HepG2 (cell line): Measurements from ENCODE around the gene TBATA. TPM values are rescaled to one million over a fixed set of nuclear protein-coding genes. Genes with fewer than 3 reads are reported as not detected.

Experiments
- ATAC-seq: fragments of 200-7000 bp; cut with Tn5 transposase; 3 replicates; pipeline ENCODE4 v1.9.1; 2020; ENCODE audit warnings: mild to moderate bottlenecking, moderate library complexity
- BruUV-seq: library from RNA; stranded (reverse); fragments of 400-500 nt; replicated peaks from 2 replicates; lab custom pipeline; 2021; lab: Mats Ljungman, UMichigan
- CTCF ChIA-PET: fragments of 300-600 bp; formaldehyde crosslinking; extraction: SDS; loops from one replicate; lab custom pipeline; 2021; ENCODE audit warnings: low total read pairs, inconsistent platforms, low intra/inter-chr PET ratio; lab: Yijun Ruan, JAX
- POLR2A ChIA-PET: fragments of 350-600 bp; sonication (Branson Sonifier 250); formaldehyde crosslinking; loops from one replicate; lab custom pipeline; 2020; ENCODE audit warnings: antibody characterized with exemption, inconsistent platforms; lab: Yijun Ruan, JAX
- DNase-seq: peaks from one replicate; pipeline ENCODE4 v3.0.0-alpha.2; 2015; ENCODE audit warnings: low spot score
- FAIRE-seq: peaks from 3 replicates; lab custom pipeline; 2011; peaks lifted over from hg19 to GRCh38; lab: Jason Lieb, UNC
- H2AFZ ChIP-seq: one replicate; pipeline ENCODE4 v1.6.1; 2011; ENCODE audit warnings: low read length, inconsistent platforms
- H3K27ac ChIP-seq: fragments of 300-600 bp; 3 replicates; pipeline ENCODE4 v1.8.0; 2011; ENCODE audit warnings: mixed run types, mild to moderate bottlenecking, mixed read lengths, low read length, inconsistent platforms; ENCODE audit not compliant: insufficient read depth; ENCODE audit errors: extremely low read length
- H3K27me3 ChIP-seq, 2 experiments: fragments of 200-600 bp in 1 of 2; 2 replicates in 1 of 2; 3 replicates in 1 of 2; pipeline versions ENCODE4 v1.6.0 to v1.8.0; 2011; ENCODE audit warnings: low read length in 2 of 2, mild to moderate bottlenecking in 2 of 2, moderate library complexity in 2 of 2, inconsistent platforms in 1 of 2; ENCODE audit not compliant: insufficient read depth in 2 of 2, control insufficient read depth in 1 of 2
- H3K36me3 ChIP-seq, 2 experiments: fragments of 200-600 bp in 1 of 2; replicated peaks in 1 of 2; 2 replicates in 1 of 2; 3 replicates in 1 of 2; pipeline versions ENCODE4 v1.5.1 to v1.8.0; 2011; ENCODE audit warnings: low read length in 2 of 2, inconsistent platforms in 1 of 2; ENCODE audit not compliant: insufficient read depth in 2 of 2, control insufficient read depth in 1 of 2
- H3K4me1 ChIP-seq: 2 replicates; pipeline ENCODE4 v1.5.1; 2012; ENCODE audit warnings: low read length, inconsistent platforms; ENCODE audit not compliant: insufficient read depth
- H3K4me2 ChIP-seq: 2 replicates; pipeline ENCODE4 v1.6.0; 2011; ENCODE audit warnings: low read depth, low read length, inconsistent platforms
- H3K4me3 ChIP-seq, 3 experiments: fragments of 200-600 bp in 1 of 3; sonication (generic), shearing (Covaris generic) in 1 of 3; replicated peaks in 1 of 3; 2 replicates each; pipeline ENCODE4 v1.5.1; 2011 to 2016; ENCODE audit warnings: low read length in 3 of 3, inconsistent platforms in 2 of 3, low read depth in 2 of 3, mild to moderate bottlenecking in 2 of 3, control low read depth in 1 of 3, mixed read lengths in 1 of 3; ENCODE audit not compliant: insufficient read depth in 1 of 3
- H3K79me2 ChIP-seq: one replicate; pipeline ENCODE4 v1.6.1; 2011; ENCODE audit warnings: low read length, inconsistent platforms; ENCODE audit not compliant: insufficient read depth
- H3K9ac ChIP-seq: 2 replicates; pipeline ENCODE4 v1.6.0; 2011; ENCODE audit warnings: mild to moderate bottlenecking, low read depth, low read length, inconsistent platforms; ENCODE audit not compliant: insufficient read depth
- H3K9me3 ChIP-seq: 2 replicates; pipeline ENCODE4 v1.5.1; 2012; ENCODE audit warnings: mild to moderate bottlenecking, low read length
- H4K20me1 ChIP-seq: 2 replicates; pipeline ENCODE4 v1.6.0; 2011; ENCODE audit warnings: inconsistent platforms, mild to moderate bottlenecking, low read length, moderate library complexity; ENCODE audit not compliant: insufficient read depth
- ARNT2 ChIP-seq: sonication (generic); formaldehyde crosslinking; IDR thresholded peaks from 2 replicates; pipeline ENCODE4 v1.8.0; 2022; ENCODE audit warnings: mild to moderate bottlenecking, low read depth, missing genetic modification reagents, moderate library complexity
- BHLHE40 ChIP-seq: IDR thresholded peaks from 2 replicates; pipeline ENCODE4 v1.6.1; 2011; ENCODE audit warnings: low read length, improper control_type of control experiment
- DPF2 ChIP-seq: sonication (generic); formaldehyde crosslinking; IDR thresholded peaks from 2 replicates; pipeline ENCODE4 v1.4.0; 2020; ENCODE audit warnings: mild to moderate bottlenecking, low read depth, missing genetic modification reagents, borderline replicate concordance
- DR1 ChIP-seq: sonication (generic); formaldehyde crosslinking; IDR thresholded peaks from 2 replicates; pipeline ENCODE4 v1.8.0; 2021; ENCODE audit warnings: mild to moderate bottlenecking, missing genetic modification reagents, inconsistent platforms
- MAZ ChIP-seq, 2 experiments: sonication (generic) in 1 of 2; formaldehyde crosslinking in 1 of 2; IDR thresholded peaks; 2 replicates each; pipeline versions ENCODE4 v1.5.0 to v1.6.1; 2012 to 2020; ENCODE audit warnings: low read depth in 2 of 2, mild to moderate bottlenecking in 2 of 2, borderline replicate concordance in 1 of 2, improper control_type of control experiment in 1 of 2, low read length in 1 of 2, missing genetic modification reagents in 1 of 2, moderate library complexity in 1 of 2
- PHB2 ChIP-seq: fragments of 450-650 bp; IDR thresholded peaks from 2 replicates; pipeline ENCODE4 v1.6.1; 2018; ENCODE audit not compliant: partially characterized antibody
- POLR2A ChIP-seq, 2 experiments: IDR thresholded peaks; 2 replicates each; pipeline ENCODE4 v1.6.1; 2011; ENCODE audit warnings: low read depth in 2 of 2, low read length in 2 of 2, mild to moderate bottlenecking in 1 of 2, moderate library complexity in 1 of 2; ENCODE audit not compliant: insufficient read depth in 1 of 2
- SMARCC2 ChIP-seq: fragments of 450-650 bp; IDR thresholded peaks from 2 replicates; pipeline ENCODE4 v1.6.1; 2017; ENCODE audit warnings: antibody characterized with exemption, mild to moderate bottlenecking
- ZNF772 ChIP-seq: sonication (generic); formaldehyde crosslinking; IDR thresholded peaks from 2 replicates; pipeline ENCODE4 v1.5.0; 2020; ENCODE audit warnings: mild to moderate bottlenecking, missing genetic modification reagents
- ZNF841 ChIP-seq: sonication (generic); formaldehyde crosslinking; IDR thresholded peaks from 2 replicates; pipeline ENCODE4 v1.8.1; 2023; ENCODE audit warnings: missing genetic modification reagents, borderline replicate concordance
- WGBS: methylation state at CpG from one replicate; pipeline ENCODE4 v1.1.6; 2017; ENCODE audit warnings: low lambda C conversion rate; 5-methylcytosine and 5-hydroxymethylcytosine counted together
- in situ Hi-C: cut with HindIII; loops from 2 replicates; pipeline ENCODE4 v1.10.0; 2017; ENCODE audit warnings: low pct_unique_long_range_greater_than_20kb; ENCODE audit not compliant: extremely low pct_ligation_motif_present
- intact Hi-C: fragments of 100-400 bp; cut with micrococcal nuclease; formaldehyde crosslinking; loops from one replicate; pipeline ENCODE4 v1.10.0; 2022; ENCODE audit not compliant: unreplicated experiment
- polyA plus RNA-seq, 8 experiments: library from polyadenylated mRNA; depleted of rRNA in 3 of 8; stranded (reverse) in 7 of 8; unstranded in 1 of 8; fragments of >200 nt; fragmentation: Illumina TruSeq in 4 of 8; extraction: Trizol in 4 of 8; gene quantifications; 2 replicates each; pipeline versions ENCODE4 v1.2.1 to v1.2.3, GENCODE V29; 2011 to 2016; ENCODE audit warnings: low read depth in 4 of 8, missing spikeins in 1 of 8, mixed read lengths in 1 of 8; ENCODE audit not compliant: insufficient read depth in 1 of 8
- total RNA-seq, 5 experiments: library from RNA; depleted of rRNA; stranded (reverse); fragments of >200 nt; fragmentation: Illumina TruSeq; extraction: Trizol; gene quantifications; 2 replicates each; pipeline ENCODE4 v1.2.3, GENCODE V29; 2016; ENCODE audit warnings: low read depth in 1 of 5
- TF ChIP-seq, protein P1 (sequence below): sonication (generic); formaldehyde crosslinking; IDR thresholded peaks from 2 replicates; pipeline ENCODE4 v1.8.0; 2023; ENCODE audit warnings: mild to moderate bottlenecking, missing genetic modification reagents
- TF ChIP-seq, protein P2 (sequence below): sonication (generic); formaldehyde crosslinking; IDR thresholded peaks from 2 replicates; pipeline ENCODE4 v1.5.1; 2020; ENCODE audit warnings: mild to moderate bottlenecking, missing genetic modification reagents, borderline replicate concordance
- TF ChIP-seq, protein P3 (sequence below): sonication (generic); formaldehyde crosslinking; IDR thresholded peaks from 2 replicates; pipeline ENCODE4 v1.9.0; 2021; ENCODE audit warnings: missing genetic modification reagents, mild to moderate bottlenecking, borderline replicate concordance
- TF ChIP-seq, protein P4 (sequence below): fragments of 450-650 bp; IDR thresholded peaks from 2 replicates; pipeline ENCODE4 v1.6.1; 2017
- TF ChIP-seq, protein P5 (sequence below): sonication (generic); formaldehyde crosslinking; IDR thresholded peaks from 2 replicates; pipeline ENCODE4 v1.5.1; 2020; ENCODE audit warnings: mild to moderate bottlenecking, missing genetic modification reagents

Gene TBATA
- total and polyA plus RNA-seq, 2 of the 13 experiments (the other 11 are each of a cell fraction or from before 2014, with no cell fraction given): not detected

DNA sequence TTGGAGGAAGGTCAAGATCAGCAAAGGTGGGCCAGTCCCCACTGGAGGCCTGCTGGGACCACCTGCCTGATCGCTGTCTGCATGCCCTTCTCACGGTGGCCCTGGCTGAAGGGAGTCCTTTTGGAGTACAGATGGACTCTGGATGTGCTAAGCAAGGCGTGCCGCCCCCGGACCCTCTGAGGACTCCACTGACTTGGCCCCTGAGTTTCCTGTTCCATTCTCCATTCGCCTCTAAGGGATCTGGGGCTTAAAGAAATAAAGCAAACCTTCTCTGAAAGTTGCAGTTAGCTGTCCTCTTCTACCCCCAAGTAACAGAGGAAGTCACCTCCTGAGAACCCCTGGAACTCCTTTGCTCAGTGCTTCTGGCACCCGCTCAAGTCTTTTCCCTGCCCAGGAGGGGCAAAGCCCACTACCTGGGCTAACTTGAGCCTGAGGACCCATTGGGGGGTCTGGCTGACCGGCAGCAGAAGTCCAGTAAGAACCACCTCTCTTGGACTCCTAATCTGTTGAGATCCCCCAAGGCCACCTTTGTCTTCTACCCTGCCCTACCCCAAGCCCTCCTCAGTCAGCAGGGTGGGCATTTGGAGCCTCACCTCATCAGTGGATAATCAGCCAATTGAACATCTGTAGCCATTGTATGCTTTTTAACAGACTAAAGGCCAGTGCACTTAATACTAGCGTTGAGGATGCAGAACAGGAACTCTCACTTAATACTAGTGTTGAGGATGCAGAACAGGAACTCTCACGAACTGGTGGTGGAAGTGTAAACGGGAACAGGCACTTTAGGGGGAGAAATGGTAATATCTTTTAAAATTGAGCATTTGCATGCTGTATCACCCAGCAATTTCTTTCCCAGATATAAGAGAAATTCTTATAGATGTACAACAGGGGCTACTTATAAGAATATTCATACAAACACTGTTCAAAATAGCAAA, 2.2 kb downstream of the TBATA start:
- no TSS peak for BruUV-seq
- POLR2A ChIA-PET: no interaction called here
- no peaks in the 10 kb centered on the region for H4K20me1 ChIP-seq
- H3K27ac ChIP-seq: no peak overlapping the region
- ATAC-seq (no peak), FAIRE-seq (no peak), DNase-seq (no peak)
- intact Hi-C loops: no loop called here
- H3K4me3 ChIP-seq: no peak overlapping the region
- WGBS: 28% methylated on average over 10 of the region's 11 CpGs
- CTCF ChIA-PET: no interaction called here
- no peak overlapping the region for H2AFZ ChIP-seq
- H3K79me2 ChIP-seq: no peaks in the 10 kb centered on the region
- H3K9me3 ChIP-seq: no peaks in the 10 kb centered on the region
- peaks cover 11 to 35% of the 10 kb centered on the region in 2 experiments; a peak in 3 of 5 replicates for H3K27me3 ChIP-seq
- no peaks in the 10 kb centered on the region for H3K36me3 ChIP-seq
- H3K4me2 ChIP-seq: no peak overlapping the region
- in situ Hi-C loops: no loop called here
- no peaks in the 10 kb centered on the region for H3K4me1 ChIP-seq
- no peak overlapping the region for H3K9ac ChIP-seq
- TF ChIP-seq, protein P1, sequence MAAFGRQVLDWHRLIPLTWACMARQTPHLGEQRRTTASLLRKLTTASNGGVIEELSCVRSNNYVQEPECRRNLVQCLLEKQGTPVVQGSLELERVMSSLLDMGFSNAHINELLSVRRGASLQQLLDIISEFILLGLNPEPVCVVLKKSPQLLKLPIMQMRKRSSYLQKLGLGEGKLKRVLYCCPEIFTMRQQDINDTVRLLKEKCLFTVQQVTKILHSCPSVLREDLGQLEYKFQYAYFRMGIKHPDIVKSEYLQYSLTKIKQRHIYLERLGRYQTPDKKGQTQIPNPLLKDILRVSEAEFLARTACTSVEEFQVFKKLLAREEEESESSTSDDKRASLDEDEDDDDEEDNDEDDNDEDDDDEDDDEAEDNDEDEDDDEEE (CRISPR knock-in tag): no peak
- no peak for TF ChIP-seq SMARCC2
- TF ChIP-seq, protein P2, sequence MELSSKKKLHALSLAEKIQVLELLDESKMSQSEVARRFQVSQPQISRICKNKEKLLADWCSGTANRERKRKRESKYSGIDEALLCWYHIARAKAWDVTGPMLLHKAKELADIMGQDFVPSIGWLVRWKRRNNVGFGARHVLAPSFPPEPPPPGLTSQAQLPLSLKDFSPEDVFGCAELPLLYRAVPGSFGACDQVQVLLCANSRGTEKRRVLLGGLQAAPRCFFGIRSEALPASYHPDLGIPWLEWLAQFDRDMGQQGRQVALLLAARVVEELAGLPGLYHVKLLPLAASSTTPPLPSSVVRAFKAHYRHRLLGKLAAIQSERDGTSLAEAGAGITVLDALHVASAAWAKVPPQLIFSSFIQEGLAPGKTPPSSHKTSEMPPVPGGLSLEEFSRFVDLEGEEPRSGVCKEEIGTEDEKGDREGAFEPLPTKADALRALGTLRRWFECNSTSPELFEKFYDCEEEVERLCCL (CRISPR knock-in tag): no peak
- TF ChIP-seq PHB2: no peak
- no peak for TF ChIP-seq DR1 (CRISPR knock-in tag)
- TF ChIP-seq MAZ (IDR thresholded peaks at IDR 0.05; ENCODE audit: borderline replicate concordance, low read depth, low read length): no peak
- no peak for TF ChIP-seq MAZ (CRISPR knock-in tag; IDR thresholded peaks at IDR 0.05; ENCODE audit: low read depth)
- TF ChIP-seq BHLHE40: no peak
- no peak for TF ChIP-seq POLR2A (IDR thresholded peaks at IDR 0.05; ENCODE audit: insufficient read depth in 1 of 2, low read depth in 2 of 2, low read length in 2 of 2)
- TF ChIP-seq, protein P3, sequence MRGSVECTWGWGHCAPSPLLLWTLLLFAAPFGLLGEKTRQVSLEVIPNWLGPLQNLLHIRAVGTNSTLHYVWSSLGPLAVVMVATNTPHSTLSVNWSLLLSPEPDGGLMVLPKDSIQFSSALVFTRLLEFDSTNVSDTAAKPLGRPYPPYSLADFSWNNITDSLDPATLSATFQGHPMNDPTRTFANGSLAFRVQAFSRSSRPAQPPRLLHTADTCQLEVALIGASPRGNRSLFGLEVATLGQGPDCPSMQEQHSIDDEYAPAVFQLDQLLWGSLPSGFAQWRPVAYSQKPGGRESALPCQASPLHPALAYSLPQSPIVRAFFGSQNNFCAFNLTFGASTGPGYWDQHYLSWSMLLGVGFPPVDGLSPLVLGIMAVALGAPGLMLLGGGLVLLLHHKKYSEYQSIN (CRISPR knock-in tag): no peak
- no peak for TF ChIP-seq ZNF841 (CRISPR knock-in tag)
- no peak for TF ChIP-seq ZNF772 (CRISPR knock-in tag)
- TF ChIP-seq DPF2 (CRISPR knock-in tag): no peak
- TF ChIP-seq ARNT2 (CRISPR knock-in tag): no peak
- TF ChIP-seq, protein P4, sequence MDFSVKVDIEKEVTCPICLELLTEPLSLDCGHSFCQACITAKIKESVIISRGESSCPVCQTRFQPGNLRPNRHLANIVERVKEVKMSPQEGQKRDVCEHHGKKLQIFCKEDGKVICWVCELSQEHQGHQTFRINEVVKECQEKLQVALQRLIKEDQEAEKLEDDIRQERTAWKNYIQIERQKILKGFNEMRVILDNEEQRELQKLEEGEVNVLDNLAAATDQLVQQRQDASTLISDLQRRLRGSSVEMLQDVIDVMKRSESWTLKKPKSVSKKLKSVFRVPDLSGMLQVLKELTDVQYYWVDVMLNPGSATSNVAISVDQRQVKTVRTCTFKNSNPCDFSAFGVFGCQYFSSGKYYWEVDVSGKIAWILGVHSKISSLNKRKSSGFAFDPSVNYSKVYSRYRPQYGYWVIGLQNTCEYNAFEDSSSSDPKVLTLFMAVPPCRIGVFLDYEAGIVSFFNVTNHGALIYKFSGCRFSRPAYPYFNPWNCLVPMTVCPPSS: no peak
- TF ChIP-seq, protein P5, sequence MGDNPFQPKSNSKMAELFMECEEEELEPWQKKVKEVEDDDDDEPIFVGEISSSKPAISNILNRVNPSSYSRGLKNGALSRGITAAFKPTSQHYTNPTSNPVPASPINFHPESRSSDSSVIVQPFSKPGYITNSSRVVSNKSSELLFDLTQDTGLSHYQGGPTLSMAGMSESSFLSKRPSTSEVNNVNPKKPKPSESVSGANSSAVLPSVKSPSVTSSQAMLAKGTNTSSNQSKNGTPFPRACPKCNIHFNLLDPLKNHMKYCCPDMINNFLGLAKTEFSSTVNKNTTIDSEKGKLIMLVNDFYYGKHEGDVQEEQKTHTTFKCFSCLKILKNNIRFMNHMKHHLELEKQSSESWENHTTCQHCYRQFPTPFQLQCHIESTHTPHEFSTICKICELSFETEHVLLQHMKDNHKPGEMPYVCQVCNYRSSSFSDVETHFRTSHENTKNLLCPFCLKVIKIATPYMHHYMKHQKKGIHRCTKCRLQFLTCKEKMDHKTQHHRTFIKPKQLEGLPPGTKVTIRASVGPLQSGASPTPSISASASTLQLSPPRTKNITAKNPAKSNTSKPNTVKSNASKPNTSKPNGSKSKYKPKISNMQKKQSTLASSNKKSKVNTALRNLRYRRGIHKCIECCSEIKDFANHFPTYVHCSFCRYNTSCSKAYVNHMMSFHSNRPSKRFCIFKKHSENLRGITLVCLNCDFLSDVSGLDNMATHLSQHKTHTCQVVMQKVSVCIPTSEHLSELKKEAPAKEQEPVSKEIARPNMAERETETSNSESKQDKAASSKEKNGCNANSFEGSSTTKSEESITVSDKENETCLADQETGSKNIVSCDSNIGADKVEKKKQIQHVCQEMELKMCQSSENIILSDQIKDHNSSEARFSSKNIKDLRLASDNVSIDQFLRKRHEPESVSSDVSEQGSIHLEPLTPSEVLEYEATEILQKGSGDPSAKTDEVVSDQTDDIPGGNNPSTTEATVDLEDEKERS (CRISPR knock-in tag): no peak
